Activated CD8-positive, alpha-beta T cell treated with anti-CD3 and anti-CD28 coated beads for 36 hours (primary cell): ENCODE data around the gene DRAP1. TPM values are rescaled to one million over a fixed set of nuclear protein-coding genes. Genes with fewer than 3 reads are reported as not detected.

Source experiments
- ATAC-seq: fragments of 200-7000 bp; cut with Tn5 transposase; one replicate; pipeline ENCODE4 v1.10.0; 2021; ENCODE audit warnings: mild to moderate bottlenecking, moderate library complexity
- CTCF ChIA-PET: fragments of 350-600 bp; sonication (Branson Sonifier 250); formaldehyde crosslinking; loops from one replicate; lab custom pipeline; 2021; ENCODE audit warnings: antibody characterized with exemption; lab: Charles Lee
- POLR2A ChIA-PET: fragments of 350-600 bp; sonication (Branson Sonifier 250); formaldehyde crosslinking; loops from one replicate; lab custom pipeline; 2021; ENCODE audit warnings: antibody characterized with exemption; lab: Charles Lee
- DNase-seq: peaks from one replicate; pipeline ENCODE4 v3.0.0-alpha.2; 2020
- H3K27ac Mint-ChIP-seq: one replicate; pipeline ENCODE4 v1.8.0; 2021; ENCODE audit warnings: mild to moderate bottlenecking, mixed read lengths
- H3K27me3 Mint-ChIP-seq: one replicate; pipeline ENCODE4 v1.8.0; 2021; ENCODE audit warnings: mixed read lengths
- H3K36me3 Mint-ChIP-seq: one replicate; pipeline ENCODE4 v1.8.0; 2021; ENCODE audit warnings: low read depth, mixed read lengths
- H3K4me1 Mint-ChIP-seq: one replicate; pipeline ENCODE4 v1.8.0; 2021; ENCODE audit warnings: low read depth, mixed read lengths
- H3K4me3 Mint-ChIP-seq: one replicate; pipeline ENCODE4 v1.8.0; 2021; ENCODE audit warnings: mild to moderate bottlenecking, moderate library complexity, mixed read lengths
- H3K9me3 Mint-ChIP-seq: one replicate; pipeline ENCODE4 v1.8.0; 2021; ENCODE audit warnings: mixed read lengths
- CTCF ChIP-seq: fragments of 200-600 bp; IDR thresholded peaks from one replicate; pipeline ENCODE4 v1.8.0; 2022; ENCODE audit warnings: antibody characterized with exemption, mild to moderate bottlenecking
- intact Hi-C: fragments of 100-400 bp; cut with micrococcal nuclease; formaldehyde crosslinking; loops from one replicate; pipeline ENCODE4 v1.10.0; 2022
- total RNA-seq, 2 experiments: library from RNA; stranded (reverse); gene quantifications; one replicate each; pipeline ENCODE4 v1.2.3, GENCODE V29; 2021

The DRAP1 gene
- total RNA-seq, 2 experiments from 2014 or later: 135 TPM

DNA sequence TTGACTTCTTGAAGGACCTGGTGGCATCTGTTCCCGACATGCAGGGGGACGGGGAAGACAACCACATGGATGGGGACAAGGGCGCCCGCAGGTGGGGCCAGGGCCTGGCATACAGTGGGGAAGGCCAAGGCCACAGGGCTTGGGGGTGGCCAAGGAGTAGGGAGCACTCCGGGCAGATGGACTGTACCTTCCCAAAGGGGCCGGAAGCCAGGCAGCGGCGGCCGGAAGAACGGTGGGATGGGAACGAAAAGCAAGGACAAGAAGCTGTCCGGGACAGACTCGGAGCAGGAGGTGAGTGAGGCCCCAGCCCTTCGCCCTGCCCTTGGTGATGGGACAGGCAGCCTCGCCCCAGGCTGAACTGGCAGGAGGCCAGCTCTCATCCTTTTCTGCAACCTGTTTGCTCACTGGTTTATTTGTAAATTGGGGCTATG is 1.2 kb downstream of the DRAP1 start:
- intact Hi-C loops: no loop called here
- peak overlapping the region; percentile 92 for H3K4me3 Mint-ChIP-seq
- ATAC-seq (no peak), DNase-seq (no peak)
- peak overlapping the region; percentile 84 for H3K27ac Mint-ChIP-seq
- ChIA-PET CTCF (interaction anchor here (1.8 kb wide), 1 partner anchor 36 kb away, joined by 8 read pairs; no protein-coding TSS in a partner anchor), POLR2A (interaction anchor here (0.6 to 2.6 kb wide), 7 partner anchors 9 to 1416 kb away, joined by 3 to 16 read pairs (median 4); partner anchors contain the start of genes CCDC85B, FIBP and FOSL1)
- peaks cover 28% of the 10 kb centered on the region for H3K4me1 Mint-ChIP-seq
- H3K9me3 Mint-ChIP-seq: no peaks in the 10 kb centered on the region
- H3K36me3 Mint-ChIP-seq: peaks cover 22% of the 10 kb centered on the region
- H3K27me3 Mint-ChIP-seq: no peaks in the 10 kb centered on the region
- no peak for TF ChIP-seq CTCF

DNA sequence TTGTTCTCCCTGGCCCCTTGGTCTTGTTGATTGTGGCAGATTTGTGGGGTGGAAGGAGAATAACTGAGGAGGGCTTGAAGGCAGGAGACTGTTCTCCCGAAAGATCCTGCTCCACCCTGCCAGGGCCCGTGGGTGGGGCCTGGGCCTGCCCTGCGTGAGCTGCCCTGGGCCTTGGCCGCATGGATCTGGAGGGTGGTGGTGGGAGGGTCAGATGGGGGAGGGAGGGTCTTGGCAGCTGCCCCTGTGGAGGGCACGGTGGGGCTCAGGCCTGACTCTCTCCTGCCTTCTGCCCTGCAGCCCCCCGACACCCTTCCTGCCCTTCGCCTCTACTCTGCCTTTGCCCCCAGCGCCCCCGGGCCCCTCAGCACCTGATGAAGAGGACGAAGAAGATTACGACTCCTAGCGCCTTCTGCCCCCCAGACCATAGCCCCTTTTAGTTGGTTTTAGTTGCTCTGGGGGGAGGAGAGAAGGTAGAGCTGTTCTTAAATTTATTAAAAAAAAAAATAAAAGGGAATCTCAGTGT is 1.9 kb downstream of the DRAP1 start:
- ChIA-PET CTCF (interaction anchor here (0.6 to 1.8 kb wide), 2 partner anchors 23 to 37 kb away, joined by 3 to 8 read pairs; no protein-coding TSS in a partner anchor), POLR2A (interaction anchor here (0.6 to 2.6 kb wide), 5 partner anchors 22 to 60 kb away, joined by 3 to 16 read pairs (median 8); partner anchors contain the start of genes CCDC85B, FIBP and FOSL1)
- Mint-ChIP-seq H3K27ac (peak overlapping the region; percentile 84), H3K9me3 (no peaks in the 10 kb centered on the region), H3K36me3 (peaks cover 22% of the 10 kb centered on the region), H3K4me3 (peak overlapping the region; percentile 92), H3K4me1 (peaks cover 26% of the 10 kb centered on the region), H3K27me3 (no peaks in the 10 kb centered on the region)
- no peak for DNase-seq
- intact Hi-C loops: no loop called here
- no peak for ATAC-seq
- no peak for TF ChIP-seq CTCF

- Mint-ChIP-seq H3K4me1 (peaks cover 18% of the 10 kb centered on the region), H3K4me3 (no peak overlapping the region), H3K27ac (peak overlapping the region; percentile 16), H3K27me3 (no peaks in the 10 kb centered on the region), H3K9me3 (no peaks in the 10 kb centered on the region), H3K36me3 (peaks cover 18% of the 10 kb centered on the region)
- ChIA-PET CTCF (interaction anchor here (0.6 kb wide), 1 partner anchor 23 kb away, joined by 3 read pairs; no protein-coding TSS in a partner anchor), POLR2A (interaction anchor here (0.6 to 2.6 kb wide), 7 partner anchors 14 to 730 kb away, joined by 3 to 16 read pairs (median 3); partner anchors contain the start of genes CCDC85B and FIBP)
- DNase-seq (no peak), ATAC-seq (no peak)
- intact Hi-C loops: no loop called here
- no peak for TF ChIP-seq CTCF
These were observed 2.6 kb downstream of the DRAP1 start for GRCh38 chr11:65921876-65922275.

- no peaks in the 10 kb centered on the region for H3K27me3 Mint-ChIP-seq
- CTCF ChIA-PET: interaction anchor here (1.0 to 2.4 kb wide), 4 partner anchors 11 to 72 kb away, joined by 3 to 16 read pairs (median 4); no protein-coding TSS in a partner anchor
- POLR2A ChIA-PET: interaction anchor here (0.6 to 1.6 kb wide), 6 partner anchors 13 to 731 kb away, joined by 3 to 7 read pairs (median 4); partner anchors contain the start of gene CCDC85B
- no peak overlapping the region for H3K4me3 Mint-ChIP-seq
- TF ChIP-seq CTCF: no peak
- peak overlapping the region; percentile 10 for H3K27ac Mint-ChIP-seq
- no peak for DNase-seq
- H3K9me3 Mint-ChIP-seq: no peaks in the 10 kb centered on the region
- peaks cover 18% of the 10 kb centered on the region for H3K4me1 Mint-ChIP-seq
- ATAC-seq: no peak
- intact Hi-C loops: no loop called here
- peaks cover 15% of the 10 kb centered on the region for H3K36me3 Mint-ChIP-seq
These were observed 3.3 kb downstream of the DRAP1 start for GRCh38 chr11:65922565-65922964.

GRCh38 chr11:65925397-65925796 is 6.2 kb downstream of the DRAP1 start:
- Mint-ChIP-seq H3K9me3 (no peaks in the 10 kb centered on the region), H3K36me3 (peaks cover 13% of the 10 kb centered on the region), H3K27ac (peak overlapping the region; percentile 65), H3K4me1 (peaks cover 32% of the 10 kb centered on the region), H3K27me3 (no peaks in the 10 kb centered on the region), H3K4me3 (no peak overlapping the region)
- no peak for DNase-seq
- intact Hi-C loops: loop anchor here (5.0 kb wide), 1 partner anchor 38 kb away; the partner anchor contains the start of gene FIBP
- CTCF ChIA-PET: interaction anchor here (1.1 to 2.9 kb wide), 2 partner anchors 37 to 41 kb away, joined by 3 to 13 read pairs; partner anchors contain the start of gene FIBP
- POLR2A ChIA-PET: no interaction called here
- TF ChIP-seq CTCF: no peak
- no peak for ATAC-seq
